Fibroblast of the aortic adventitia (primary cell): Measurements from ENCODE around the gene S100A9. TPM values are rescaled to one million over a fixed set of nuclear protein-coding genes. Genes with fewer than 3 reads are reported as not detected.
A peak's percentile ranks its signal among the peaks of the same experiment; 100 is the strongest.
"Not testable (repeated sequence)": the region's sequence is repeated elsewhere in the genome, so short reads cannot be mapped to it uniquely, and the experiment has no call there.

Experiments
- DNase-seq: peaks from one replicate; pipeline ENCODE4 v3.0.0-alpha.2; 2010; ENCODE audit warnings: low read depth
- H3K4me3 ChIP-seq: 2 replicates; pipeline ENCODE4 v1.5.1; 2011; ENCODE audit warnings: low read depth, mild to moderate bottlenecking, control low read depth, low read length, moderate library complexity
- total RNA-seq: library from RNA; depleted of rRNA; stranded (reverse); fragments of >200 nt; gene quantifications from 2 replicates; pipeline ENCODE4 v1.2.3, GENCODE V29; 2012; ENCODE audit warnings: low replicate concordance
- TF ChIP-seq, protein P1 (sequence below): IDR thresholded peaks from 2 replicates; pipeline ENCODE4 v1.5.1; 2011; ENCODE audit warnings: mild to moderate bottlenecking, low read length, control low read depth, inconsistent platforms; ENCODE audit not compliant: insufficient read depth

The S100A9 gene
- total RNA-seq, 1 donor: not detected

DNA sequence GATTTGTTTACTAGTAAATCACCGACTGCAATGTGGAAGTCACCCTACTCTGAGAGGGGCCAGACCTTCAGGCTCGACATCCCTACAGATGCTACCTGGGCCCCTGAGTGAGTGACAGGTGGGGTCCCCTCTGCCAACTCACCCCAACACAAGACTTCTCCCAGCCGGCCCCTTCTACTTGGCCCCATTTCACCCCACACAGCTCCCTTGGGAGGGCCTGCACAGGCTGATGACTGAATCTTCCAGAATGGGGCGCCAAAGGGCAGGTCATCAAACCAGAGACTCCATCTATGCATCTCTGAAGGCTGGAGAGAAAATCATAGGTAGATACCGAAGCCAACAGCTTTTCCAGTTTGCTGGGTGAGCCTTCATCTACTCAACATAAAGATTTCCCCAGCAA is 42.6 kb downstream of the S100A9 start:
- TF ChIP-seq, protein P1, sequence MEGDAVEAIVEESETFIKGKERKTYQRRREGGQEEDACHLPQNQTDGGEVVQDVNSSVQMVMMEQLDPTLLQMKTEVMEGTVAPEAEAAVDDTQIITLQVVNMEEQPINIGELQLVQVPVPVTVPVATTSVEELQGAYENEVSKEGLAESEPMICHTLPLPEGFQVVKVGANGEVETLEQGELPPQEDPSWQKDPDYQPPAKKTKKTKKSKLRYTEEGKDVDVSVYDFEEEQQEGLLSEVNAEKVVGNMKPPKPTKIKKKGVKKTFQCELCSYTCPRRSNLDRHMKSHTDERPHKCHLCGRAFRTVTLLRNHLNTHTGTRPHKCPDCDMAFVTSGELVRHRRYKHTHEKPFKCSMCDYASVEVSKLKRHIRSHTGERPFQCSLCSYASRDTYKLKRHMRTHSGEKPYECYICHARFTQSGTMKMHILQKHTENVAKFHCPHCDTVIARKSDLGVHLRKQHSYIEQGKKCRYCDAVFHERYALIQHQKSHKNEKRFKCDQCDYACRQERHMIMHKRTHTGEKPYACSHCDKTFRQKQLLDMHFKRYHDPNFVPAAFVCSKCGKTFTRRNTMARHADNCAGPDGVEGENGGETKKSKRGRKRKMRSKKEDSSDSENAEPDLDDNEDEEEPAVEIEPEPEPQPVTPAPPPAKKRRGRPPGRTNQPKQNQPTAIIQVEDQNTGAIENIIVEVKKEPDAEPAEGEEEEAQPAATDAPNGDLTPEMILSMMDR: no peak
- peak; percentile 5 for DNase-seq
- H3K4me3 ChIP-seq: no peak overlapping the region

DNA sequence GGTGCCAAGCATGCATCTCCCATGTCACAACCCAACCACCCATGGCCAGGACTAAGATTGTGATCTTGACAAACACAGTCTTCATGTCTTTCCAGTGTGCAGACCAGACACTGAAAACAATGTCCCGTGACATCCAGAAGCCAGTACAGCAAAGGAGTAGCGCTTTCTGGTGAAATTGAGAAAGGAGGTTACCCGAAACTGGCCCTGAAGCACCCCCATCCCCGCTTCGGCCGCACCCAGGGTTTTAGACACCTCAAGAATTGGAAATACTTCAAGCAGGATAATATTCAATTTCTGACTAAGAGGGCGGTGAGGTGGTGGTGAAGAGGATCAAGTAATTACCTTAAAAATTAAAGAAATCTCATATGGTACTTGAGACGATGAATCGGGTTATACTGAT is 43.8 kb downstream of the S100A9 start:
- no peak for DNase-seq
- TF ChIP-seq, protein P1: no peak

DNA sequence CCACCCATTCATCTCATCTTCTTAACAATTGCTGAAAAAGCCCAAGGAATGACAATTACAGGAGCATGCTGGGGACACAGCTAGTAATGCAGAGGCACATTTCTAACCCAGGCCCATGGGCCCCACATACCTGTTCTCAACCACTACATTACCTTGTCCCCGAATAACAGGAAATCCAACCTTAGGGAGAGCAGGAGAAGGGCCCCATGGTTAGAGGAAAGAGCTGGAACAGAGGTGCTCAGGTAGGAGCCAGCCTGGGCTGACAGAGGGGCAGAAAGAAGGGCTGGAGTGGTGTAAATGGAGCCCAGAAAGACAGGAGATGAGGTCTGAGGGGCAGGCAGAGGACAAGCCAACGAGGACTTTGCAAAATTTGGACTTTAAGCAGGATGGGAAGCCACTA is 44.6 kb downstream of the S100A9 start:
- no peak overlapping the region for H3K4me3 ChIP-seq
- TF ChIP-seq, protein P1: no peak
- DNase-seq: no peak

More for the DNA sequence above, 43.8 kb downstream of the S100A9 start:
- H3K4me3 ChIP-seq: no peak overlapping the region

DNA sequence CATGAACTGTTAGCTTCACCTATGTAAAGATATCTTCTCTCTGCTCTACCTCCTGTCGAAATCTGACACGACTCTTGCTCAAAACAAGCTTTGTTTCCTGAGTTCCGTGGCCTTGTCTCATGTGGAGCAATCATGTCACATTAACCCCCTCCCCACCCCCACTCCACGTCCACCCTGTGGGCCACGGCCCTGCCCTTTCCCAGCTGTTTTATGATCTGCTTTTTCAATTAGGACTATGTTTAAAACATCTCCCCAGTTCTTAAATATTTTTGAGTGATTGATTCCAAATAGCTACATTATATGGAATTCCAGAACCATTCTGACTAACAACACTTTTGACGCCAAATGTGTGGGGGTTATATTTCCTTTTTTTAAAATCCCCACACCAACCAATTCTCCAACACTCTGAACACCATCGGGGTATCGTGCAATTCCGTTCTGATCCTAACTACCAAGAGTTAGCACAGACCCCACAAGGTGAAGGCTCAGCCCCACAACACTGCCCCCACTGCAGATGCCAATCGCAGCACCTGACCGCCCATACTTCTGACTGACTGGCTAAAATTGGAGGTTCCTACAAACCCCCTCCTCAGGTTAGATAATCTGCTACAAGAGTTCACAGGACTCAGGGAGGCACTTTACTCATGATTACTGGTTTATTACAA is 45.9 kb downstream of the S100A9 start:
- H3K4me3 ChIP-seq: no peak overlapping the region
- no peak for DNase-seq
- TF ChIP-seq, protein P1: no peak

DNA sequence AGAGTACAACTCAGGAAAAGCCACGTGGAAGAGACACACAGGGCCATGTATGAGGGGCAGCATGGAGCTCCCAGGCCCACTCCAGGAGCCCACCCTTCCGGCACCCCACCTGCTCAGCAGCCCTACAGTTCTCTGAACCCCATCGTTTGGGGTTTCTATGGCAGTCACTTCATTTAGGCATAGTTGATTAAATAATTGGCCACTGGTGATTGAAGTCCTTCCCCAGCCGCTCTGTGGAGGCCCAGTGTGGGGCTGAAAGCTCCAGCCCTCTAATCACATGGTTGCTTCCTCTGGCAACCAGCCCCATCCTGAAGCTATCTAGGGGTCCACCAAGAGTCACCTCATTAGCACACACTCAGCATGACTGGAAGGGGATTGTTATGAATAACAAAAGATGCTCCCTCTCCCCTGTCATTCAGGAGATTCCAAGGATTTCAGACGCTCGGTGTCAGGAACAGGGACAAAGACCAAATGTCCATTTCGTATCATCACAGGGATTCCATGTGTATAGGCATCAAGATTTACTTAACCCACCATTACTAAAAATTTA is 46.5 kb downstream of the S100A9 start:
- TF ChIP-seq, protein P1: no peak
- no peak for DNase-seq
- H3K4me3 ChIP-seq: no peak overlapping the region

DNA sequence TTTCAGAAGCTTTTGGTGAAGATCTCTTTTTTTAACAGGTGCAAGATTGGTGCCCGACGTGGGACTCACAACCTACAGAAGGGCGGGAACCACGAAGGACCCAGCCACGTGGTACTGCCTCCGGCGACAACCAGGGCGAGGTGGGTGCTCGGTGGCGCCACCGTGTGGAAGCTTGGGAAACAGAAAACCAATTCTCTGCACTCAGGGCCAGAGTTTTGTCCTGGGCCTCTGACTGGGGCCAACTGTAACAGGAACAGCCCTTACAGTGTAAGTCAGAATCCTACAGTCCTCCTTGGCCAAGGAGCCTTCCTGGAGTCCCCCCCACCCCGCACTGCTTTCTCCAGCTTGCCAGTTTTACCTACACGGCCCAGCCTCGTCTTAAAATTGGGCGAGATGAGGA is 47.1 kb downstream of the S100A9 start:
- TF ChIP-seq, protein P1: peak; percentile 27
- no peak for DNase-seq

DNA sequence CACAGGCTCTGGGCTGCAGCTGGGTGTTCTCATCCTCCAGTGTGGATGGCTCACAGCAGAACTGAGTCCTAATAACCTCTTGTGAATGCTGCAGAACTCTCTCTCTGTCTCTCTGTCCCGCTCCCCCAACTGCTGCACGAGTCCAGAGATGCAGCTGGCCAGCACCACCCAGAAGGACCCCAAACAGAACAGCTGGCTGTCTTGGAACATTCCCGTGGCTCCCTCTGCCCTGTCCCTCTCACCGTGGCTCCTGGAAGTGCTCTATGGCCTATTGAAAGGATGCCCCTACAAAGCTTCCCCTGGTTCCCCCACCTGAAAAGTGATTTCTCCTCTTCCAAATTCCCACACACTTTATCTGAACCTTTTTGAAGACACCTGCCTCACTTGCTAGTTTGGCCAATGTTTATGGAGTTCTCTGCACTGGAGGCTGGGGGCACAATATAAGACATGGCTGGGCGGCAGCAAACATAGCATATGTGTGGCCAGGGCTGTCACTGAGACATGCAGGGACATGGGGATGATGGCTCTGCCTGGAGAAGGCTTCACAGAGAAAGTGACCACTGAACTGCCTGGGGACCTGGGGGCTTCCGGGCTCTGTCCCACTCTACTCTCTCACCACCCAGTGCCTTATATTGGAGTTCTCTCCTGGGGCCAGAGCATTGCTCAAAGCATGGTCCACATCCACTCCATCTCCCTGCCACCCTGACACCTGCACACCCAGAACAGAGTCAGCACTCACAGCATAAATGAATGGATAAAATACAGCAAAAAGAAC is 48.4 kb downstream of the S100A9 start:
- not testable (repeated sequence) for DNase-seq, H3K4me3 ChIP-seq

More for the DNA sequence above, 47.1 kb downstream of the S100A9 start:
- H3K4me3 ChIP-seq: no peak overlapping the region

DNA sequence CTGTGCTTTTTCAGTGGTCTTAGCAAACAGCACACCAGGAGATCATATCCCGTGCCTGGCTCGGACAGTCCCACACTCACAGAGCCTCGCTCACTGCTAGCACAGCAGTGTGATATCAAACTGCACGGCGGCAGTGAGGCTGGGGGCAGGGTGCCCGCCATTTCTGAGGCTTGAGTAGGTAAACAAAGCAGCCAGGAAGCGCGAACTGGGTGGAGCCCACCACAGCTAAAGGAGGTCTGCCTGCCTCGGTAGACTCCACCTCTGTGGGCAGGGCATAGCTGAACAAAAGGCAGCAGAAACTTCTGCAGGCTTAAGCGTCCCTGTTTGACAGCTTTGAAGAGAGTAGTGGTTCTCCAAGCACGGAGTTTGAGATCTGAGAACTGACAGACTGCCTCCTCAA is 49.6 kb downstream of the S100A9 start:
- DNase-seq, H3K4me3 ChIP-seq: not testable (repeated sequence)
